PC-3 (cell line): ENCODE data around the gene GTPBP1. TPM values are rescaled to one million over a fixed set of nuclear protein-coding genes. Genes with fewer than 3 reads are reported as not detected.

ENCODE experiments used
- ATAC-seq: fragments of 200-7000 bp; cut with Tn5 transposase; 2 replicates; pipeline ENCODE4 v1.9.1; 2020; ENCODE audit warnings: mild to moderate bottlenecking, moderate library complexity
- BruUV-seq: library from RNA; stranded (reverse); fragments of 400-500 nt; replicated peaks from 2 replicates; lab custom pipeline; 2021; lab: Mats Ljungman, UMichigan
- CTCF ChIA-PET: fragments of 300-600 bp; sonication (Branson Sonifier 250); formaldehyde crosslinking; loops from one replicate; lab custom pipeline; 2022; ENCODE audit warnings: antibody characterized with exemption; lab: Charles Lee
- POLR2A ChIA-PET: fragments of 300-600 bp; sonication (Branson Sonifier 250); formaldehyde crosslinking; loops from one replicate; lab custom pipeline; 2022; ENCODE audit warnings: antibody characterized with exemption; ENCODE audit not compliant: unreplicated experiment; lab: Charles Lee
- DNase-seq: peaks from one replicate; pipeline ENCODE4 v3.0.0-alpha.2; 2015
- H2AFZ ChIP-seq: fragments of 300-600 bp; sonication (generic); 2 replicates; pipeline ENCODE4 v1.6.0; 2016; ENCODE audit warnings: antibody characterized with exemption, low read length
- H3F3A ChIP-seq: fragments of 300-600 bp; sonication (generic); one replicate; pipeline ENCODE4 v1.6.0; 2017; ENCODE audit warnings: antibody characterized with exemption, low read length, control low read depth, mild to moderate bottlenecking; ENCODE audit not compliant: unreplicated experiment
- H3K27ac ChIP-seq: fragments of 300-600 bp; sonication (generic); 2 replicates; pipeline ENCODE4 v1.5.1; 2016; ENCODE audit warnings: mild to moderate bottlenecking, low read length
- H3K27me3 ChIP-seq: fragments of 300-600 bp; sonication (generic); 2 replicates; pipeline ENCODE4 v1.6.1; 2016; ENCODE audit warnings: low read length, mixed read lengths
- H3K36me3 ChIP-seq: fragments of 300-600 bp; sonication (generic); 2 replicates; pipeline ENCODE4 v1.6.1; 2016; ENCODE audit warnings: low read depth, mixed run types, low read length, mixed read lengths
- H3K4me1 ChIP-seq: fragments of 300-600 bp; sonication (generic); 2 replicates; pipeline ENCODE4 v1.5.1; 2016; ENCODE audit warnings: low read length; ENCODE audit not compliant: insufficient read depth
- H3K4me2 ChIP-seq: fragments of 300-600 bp; sonication (generic); 2 replicates; pipeline ENCODE4 v1.6.0; 2016; ENCODE audit warnings: low read length
- H3K4me3 ChIP-seq: fragments of 300-600 bp; sonication (generic); 2 replicates; pipeline ENCODE4 v1.5.1; 2016; ENCODE audit warnings: mild to moderate bottlenecking, low read length, mixed read lengths
- H3K79me2 ChIP-seq: fragments of 300-600 bp; sonication (generic); 2 replicates; pipeline ENCODE4 v1.6.1; 2017; ENCODE audit warnings: low read length, mixed read lengths
- H3K9ac ChIP-seq: fragments of 300-600 bp; sonication (generic); 2 replicates; pipeline ENCODE4 v1.6.0; 2016; ENCODE audit warnings: mild to moderate bottlenecking, low read length
- H3K9me2 ChIP-seq: fragments of 300-600 bp; sonication (generic); replicated peaks from 2 replicates; pipeline ENCODE4 v1.6.1; 2016; ENCODE audit warnings: mixed run types, low read length, mixed read lengths
- H3K9me3 ChIP-seq: fragments of 300-600 bp; sonication (generic); 2 replicates; pipeline ENCODE4 v1.6.1; 2016; ENCODE audit warnings: low read length, mixed read lengths
- H4K20me1 ChIP-seq: fragments of 300-600 bp; sonication (generic); 2 replicates; pipeline ENCODE4 v1.6.1; 2016; ENCODE audit warnings: low read length, mixed read lengths
- EZH2 ChIP-seq: fragments of 300-600 bp; sonication (generic); IDR thresholded peaks from one replicate; pipeline ENCODE4 v1.6.1; 2017; ENCODE audit warnings: antibody characterized with exemption, mild to moderate bottlenecking, low read length; ENCODE audit not compliant: unreplicated experiment
- EZH2phosphoT487 ChIP-seq: fragments of 300-600 bp; sonication (generic); IDR thresholded peaks from 2 replicates; pipeline ENCODE4 v1.6.1; 2018; ENCODE audit warnings: mild to moderate bottlenecking, antibody characterized with exemption, low read length, borderline replicate concordance
- intact Hi-C: fragments of 100-400 bp; cut with micrococcal nuclease; formaldehyde crosslinking; loops from 2 replicates; pipeline ENCODE4 v1.9.0; 2023
- total RNA-seq: library from RNA; depleted of rRNA; stranded (reverse); fragments of >200 nt; gene quantifications from 2 replicates; pipeline ENCODE4 v1.2.3, GENCODE V29; 2014
- TF ChIP-seq, protein P1 (sequence below): fragments of 300-600 bp; sonication (generic); conservative IDR thresholded peaks from 2 replicates; pipeline ENCODE4 v1.5.1; 2017; ENCODE audit warnings: antibody characterized with exemption, low read depth, mild to moderate bottlenecking, low read length

Gene GTPBP1
- total RNA-seq, 1 experiment from 2014 or later = 28.2 TPM

DNA sequence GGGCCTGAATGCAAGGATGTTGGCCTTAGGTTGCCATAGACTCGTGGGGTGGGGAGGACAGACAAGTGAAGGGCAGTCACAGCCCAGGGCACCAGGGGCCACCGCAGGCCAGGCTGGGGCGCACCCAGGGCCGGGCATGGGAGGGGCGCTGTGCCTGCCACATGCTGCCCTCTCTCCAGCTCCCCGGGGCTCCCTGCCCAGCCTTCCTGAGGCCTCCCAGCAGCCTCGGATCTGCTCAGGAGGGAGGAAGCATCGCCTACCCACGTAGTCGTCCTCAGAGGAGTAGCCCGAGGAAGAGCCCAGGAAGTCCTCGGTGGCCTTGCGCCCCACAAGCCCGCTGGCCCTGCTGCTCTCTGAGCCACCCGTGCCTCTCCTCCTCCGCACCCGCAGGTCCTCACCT lies 44.9 kb downstream of the GTPBP1 start:
- BruUV-seq = no TSS peak
- Histone ChIP-seq H3K4me1 (peaks cover 13% of the 10 kb centered on the region), H3K9me2 (no peaks in the 10 kb centered on the region), H3K79me2 (peaks cover 11% of the 10 kb centered on the region), H4K20me1 (no peaks in the 10 kb centered on the region), H3K9me3 (no peaks in the 10 kb centered on the region), H3F3A (no peaks in the 10 kb centered on the region), H3K27me3 (no peaks in the 10 kb centered on the region), H2AFZ (no peak overlapping the region), H3K36me3 (no peaks in the 10 kb centered on the region), H3K4me2 (no peak overlapping the region), H3K27ac (no peak overlapping the region), H3K9ac (no peak overlapping the region), H3K4me3 (no peak overlapping the region)
- ATAC-seq (no peak), DNase-seq (no peak)
- TF ChIP-seq, protein P1, sequence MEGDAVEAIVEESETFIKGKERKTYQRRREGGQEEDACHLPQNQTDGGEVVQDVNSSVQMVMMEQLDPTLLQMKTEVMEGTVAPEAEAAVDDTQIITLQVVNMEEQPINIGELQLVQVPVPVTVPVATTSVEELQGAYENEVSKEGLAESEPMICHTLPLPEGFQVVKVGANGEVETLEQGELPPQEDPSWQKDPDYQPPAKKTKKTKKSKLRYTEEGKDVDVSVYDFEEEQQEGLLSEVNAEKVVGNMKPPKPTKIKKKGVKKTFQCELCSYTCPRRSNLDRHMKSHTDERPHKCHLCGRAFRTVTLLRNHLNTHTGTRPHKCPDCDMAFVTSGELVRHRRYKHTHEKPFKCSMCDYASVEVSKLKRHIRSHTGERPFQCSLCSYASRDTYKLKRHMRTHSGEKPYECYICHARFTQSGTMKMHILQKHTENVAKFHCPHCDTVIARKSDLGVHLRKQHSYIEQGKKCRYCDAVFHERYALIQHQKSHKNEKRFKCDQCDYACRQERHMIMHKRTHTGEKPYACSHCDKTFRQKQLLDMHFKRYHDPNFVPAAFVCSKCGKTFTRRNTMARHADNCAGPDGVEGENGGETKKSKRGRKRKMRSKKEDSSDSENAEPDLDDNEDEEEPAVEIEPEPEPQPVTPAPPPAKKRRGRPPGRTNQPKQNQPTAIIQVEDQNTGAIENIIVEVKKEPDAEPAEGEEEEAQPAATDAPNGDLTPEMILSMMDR = no peak
- no peak for TF ChIP-seq EZH2
- no peak for TF ChIP-seq EZH2phosphoT487
- intact Hi-C loops = no loop called here
- POLR2A ChIA-PET = no interaction called here
- CTCF ChIA-PET = no interaction called here

DNA sequence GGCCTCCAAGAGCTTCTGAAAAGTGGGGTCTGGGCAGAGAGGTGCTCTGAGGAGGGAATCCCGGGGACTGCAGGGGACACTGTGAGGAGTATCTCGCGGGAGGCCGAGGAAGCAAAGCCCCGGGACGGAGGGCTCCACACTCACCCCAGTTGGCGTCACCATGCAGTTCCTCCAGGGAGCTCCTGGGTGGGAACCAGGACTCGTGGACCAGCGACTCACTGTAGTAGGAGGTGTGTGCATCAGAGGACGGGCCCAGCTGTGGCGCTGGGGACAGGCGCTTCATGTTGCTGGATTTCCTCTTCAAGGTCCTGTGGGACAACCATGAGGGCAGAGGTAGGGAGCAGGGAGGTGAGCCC lies 45.3 kb downstream of the GTPBP1 start:
- POLR2A ChIA-PET = no interaction called here
- no peak overlapping the region for H3K4me3 ChIP-seq

More for the DNA sequence above, 45.3 kb downstream of the GTPBP1 start:
- Histone ChIP-seq H3K9me3 (no peaks in the 10 kb centered on the region), H3K9me2 (no peaks in the 10 kb centered on the region), H4K20me1 (no peaks in the 10 kb centered on the region), H3K27ac (no peak overlapping the region), H2AFZ (no peak overlapping the region), H3K27me3 (no peaks in the 10 kb centered on the region), H3F3A (no peaks in the 10 kb centered on the region), H3K79me2 (peaks cover 11% of the 10 kb centered on the region), H3K9ac (no peak overlapping the region), H3K4me1 (peaks cover 13% of the 10 kb centered on the region), H3K36me3 (no peaks in the 10 kb centered on the region), H3K4me2 (no peak overlapping the region)
- TF ChIP-seq EZH2phosphoT487 (no peak), EZH2 (no peak)
- TF ChIP-seq, protein P1 = no peak
- intact Hi-C loops = no loop called here
- no peak for DNase-seq
- no TSS peak for BruUV-seq
- CTCF ChIA-PET = no interaction called here
- ATAC-seq = no peak
